HEK293 (cell line): ENCODE results near the gene BTRC.
"Not testable (repeated sequence)": the region's sequence is repeated elsewhere in the genome, so short reads cannot be mapped to it uniquely, and the experiment has no call there.

Experiments
- CTCF ChIA-PET: fragments of 350-600 bp; formaldehyde crosslinking; extraction: SDS; loops from one replicate; lab custom pipeline; 2021; ENCODE audit warnings: antibody characterized with exemption; lab: Yijun Ruan, JAX
- POLR2A ChIA-PET: fragments of 300-600 bp; formaldehyde crosslinking; extraction: SDS; loops from one replicate; lab custom pipeline; 2020; ENCODE audit warnings: antibody characterized with exemption, inconsistent platforms; lab: Yijun Ruan, JAX
- H3K27ac ChIP-seq: fragments of 200-500 bp; sonication (Bioruptor generic); 2 replicates; pipeline ENCODE4 v1.5.1; 2014; ENCODE audit warnings: low read depth, low read length, control low read depth, inconsistent platforms; ENCODE audit errors: extremely low read depth
- H3K36me3 ChIP-seq, 2 experiments: fragments of 200-500 bp in 1 of 2; sonication (Bioruptor generic) in 1 of 2; 1 replicate in 1 of 2; 2 replicates in 1 of 2; pipeline ENCODE4 v1.5.1; 2014 to 2017; ENCODE audit warnings: inconsistent platforms in 2 of 2, low read length in 2 of 2; ENCODE audit not compliant: control insufficient read depth in 2 of 2, insufficient read depth in 1 of 2
- H3K4me1 ChIP-seq: fragments of 200-500 bp; sonication (Bioruptor generic); 2 replicates; pipeline ENCODE4 v1.5.1; 2014; ENCODE audit warnings: mild to moderate bottlenecking, low read length, inconsistent platforms; ENCODE audit not compliant: control insufficient read depth, insufficient read depth
- H3K4me3 ChIP-seq: 2 replicates; pipeline ENCODE4 v1.5.1; 2011; ENCODE audit warnings: low read depth, mild to moderate bottlenecking, control low read depth, low read length, moderate library complexity
- H3K9me3 ChIP-seq: fragments of 200-500 bp; sonication (Bioruptor generic); 2 replicates; pipeline ENCODE4 v1.5.1; 2014; ENCODE audit warnings: low read depth, low read length, inconsistent platforms; ENCODE audit not compliant: control insufficient read depth, insufficient read depth
- AEBP2 ChIP-seq: fragments of 450-650 bp; formaldehyde crosslinking; IDR thresholded peaks from 2 replicates; pipeline ENCODE4 v1.5.1; 2016; ENCODE audit warnings: missing biosample characterization, missing genetic modification characterization, borderline replicate concordance
- GLIS2 ChIP-seq: fragments of 450-650 bp; formaldehyde crosslinking; IDR thresholded peaks from 2 replicates; pipeline ENCODE4 v1.5.1; 2016; ENCODE audit warnings: missing biosample characterization, missing genetic modification characterization
- KLF1 ChIP-seq: fragments of 450-650 bp; formaldehyde crosslinking; IDR thresholded peaks from 2 replicates; pipeline ENCODE4 v1.5.1; 2016; ENCODE audit warnings: missing biosample characterization, missing genetic modification characterization
- KLF10 ChIP-seq: fragments of 450-650 bp; IDR thresholded peaks from 2 replicates; pipeline ENCODE4 v1.5.1; 2018; ENCODE audit warnings: missing biosample characterization, mild to moderate bottlenecking, missing genetic modification characterization
- PRDM6 ChIP-seq: fragments of 450-650 bp; formaldehyde crosslinking; IDR thresholded peaks from 2 replicates; pipeline ENCODE4 v1.5.1; 2017; ENCODE audit warnings: missing biosample characterization, missing genetic modification characterization
- SETDB1 ChIP-seq: IDR thresholded peaks from one replicate; pipeline ENCODE4 v1.6.1; 2017; ENCODE audit warnings: mild to moderate bottlenecking, low read length, moderate library complexity, mixed read lengths; ENCODE audit not compliant: insufficient read length
- TCF7L2 ChIP-seq: IDR thresholded peaks from 2 replicates; pipeline ENCODE4 v1.6.1; 2011; ENCODE audit warnings: low read depth, mild to moderate bottlenecking, inconsistent platforms, low read length, moderate library complexity, borderline replicate concordance
- ZBTB7A ChIP-seq: fragments of 450-650 bp; formaldehyde crosslinking; IDR thresholded peaks from 2 replicates; pipeline ENCODE4 v1.5.1; 2016; ENCODE audit warnings: low read depth, missing biosample characterization, missing genetic modification characterization
- ZFP69B ChIP-seq: fragments of 450-650 bp; formaldehyde crosslinking; IDR thresholded peaks from 2 replicates; pipeline ENCODE4 v1.5.1; 2016; ENCODE audit warnings: missing biosample characterization, missing genetic modification characterization
- ZIC2 ChIP-seq: fragments of 450-650 bp; formaldehyde crosslinking; IDR thresholded peaks from 2 replicates; pipeline ENCODE4 v1.5.1; 2016; ENCODE audit warnings: missing biosample characterization, missing genetic modification characterization
- ZNF121 ChIP-seq: fragments of 450-650 bp; formaldehyde crosslinking; IDR thresholded peaks from 2 replicates; pipeline ENCODE4 v1.5.1; 2016; ENCODE audit warnings: missing biosample characterization, missing genetic modification characterization
- ZNF16 ChIP-seq: fragments of 450-650 bp; formaldehyde crosslinking; IDR thresholded peaks from 2 replicates; pipeline ENCODE4 v1.5.1; 2016; ENCODE audit warnings: low read depth, missing biosample characterization, missing genetic modification characterization
- ZNF24 ChIP-seq: fragments of 450-650 bp; formaldehyde crosslinking; IDR thresholded peaks from 2 replicates; pipeline ENCODE4 v1.5.1; 2016; ENCODE audit warnings: missing biosample characterization, missing genetic modification characterization
- ZNF335 ChIP-seq: fragments of 450-650 bp; formaldehyde crosslinking; conservative IDR thresholded peaks from 2 replicates; pipeline ENCODE4 v1.5.1; 2016; ENCODE audit warnings: missing biosample characterization, missing genetic modification characterization
- ZNF398 ChIP-seq: fragments of 450-650 bp; formaldehyde crosslinking; IDR thresholded peaks from 2 replicates; pipeline ENCODE4 v1.5.1; 2017; ENCODE audit warnings: missing biosample characterization, missing genetic modification characterization
- ZNF549 ChIP-seq: fragments of 450-650 bp; IDR thresholded peaks from 2 replicates; pipeline ENCODE4 v1.5.1; 2018; ENCODE audit warnings: missing biosample characterization, missing genetic modification characterization, mild to moderate bottlenecking, inconsistent platforms, moderate library complexity
- ZNF560 ChIP-seq: fragments of 450-650 bp; formaldehyde crosslinking; IDR thresholded peaks from 2 replicates; pipeline ENCODE4 v1.5.1; 2017; ENCODE audit warnings: missing biosample characterization, missing genetic modification characterization, borderline replicate concordance
- ZNF580 ChIP-seq: fragments of 450-650 bp; formaldehyde crosslinking; IDR thresholded peaks from 2 replicates; pipeline ENCODE4 v1.5.1; 2016; ENCODE audit warnings: missing biosample characterization, missing genetic modification characterization
- ZNF621 ChIP-seq: fragments of 450-650 bp; formaldehyde crosslinking; IDR thresholded peaks from 2 replicates; pipeline ENCODE4 v1.5.1; 2017; ENCODE audit warnings: missing biosample characterization, missing genetic modification characterization
- ZNF692 ChIP-seq: fragments of 450-650 bp; formaldehyde crosslinking; IDR thresholded peaks from 2 replicates; pipeline ENCODE4 v1.5.1; 2016; ENCODE audit warnings: missing biosample characterization, missing genetic modification characterization
- ZSCAN4 ChIP-seq: fragments of 450-650 bp; formaldehyde crosslinking; IDR thresholded peaks from 2 replicates; pipeline ENCODE4 v1.5.1; 2017; ENCODE audit warnings: missing biosample characterization, missing genetic modification characterization

Gene BTRC

GRCh38 chr10:101588879-101589278 is 234.9 kb downstream of the BTRC start:
- Histone ChIP-seq H3K4me3 (peak overlapping the region; percentile 70), H3K36me3 (peaks cover 0 to 22% of the 10 kb centered on the region in 2 experiments; a peak in 1 of 3 replicates), H3K27ac (no peak overlapping the region), H3K9me3 (no peaks in the 10 kb centered on the region), H3K4me1 (peaks cover 8% of the 10 kb centered on the region)
- POLR2A ChIA-PET: interaction anchor here (0.6 to 1.3 kb wide), 2 partner anchors 9 to 444 kb away, joined by 3 read pairs; no protein-coding TSS in a partner anchor
- TF ChIP-seq ZNF692 (tag by site-specific recombination): 0 out of 2 replicates have a peak, but pooled peaks have one; percentile 26
- TF ChIP-seq ZIC2 (tag by site-specific recombination): 0 out of 2 replicates have a peak, but pooled peaks have one; percentile 35
- TF ChIP-seq SETDB1: no peak
- peak; percentile 80 for TF ChIP-seq ZNF335 (tag by site-specific recombination)
- no peak for TF ChIP-seq AEBP2 (tag by site-specific recombination)
- TF ChIP-seq TCF7L2: no peak
- TF ChIP-seq PRDM6: no peak
- TF ChIP-seq GLIS2 (tag by site-specific recombination): 0 out of 2 replicates have a peak, but pooled peaks have one; percentile 29
- no peak for TF ChIP-seq KLF1 (tag by site-specific recombination)
- TF ChIP-seq ZFP69B (tag by site-specific recombination): 0 out of 2 replicates have a peak, but pooled peaks have one; percentile 22
- no peak for TF ChIP-seq ZNF121 (tag by site-specific recombination)
- CTCF ChIA-PET: interaction anchor here (0.6 to 2.7 kb wide), 3 partner anchors 192 to 540 kb away, joined by 3 to 16 read pairs (median 5); no protein-coding TSS in a partner anchor

- POLR2A ChIA-PET, H3K4me3 ChIP-seq, H3K9me3 ChIP-seq, H3K27ac ChIP-seq, H3K36me3 ChIP-seq: not testable (repeated sequence)
- CTCF ChIA-PET: interaction anchor here (0.6 to 2.6 kb wide), 3 partner anchors 9 to 379 kb away, joined by 3 to 12 read pairs (median 5); no protein-coding TSS in a partner anchor
- H3K4me1 ChIP-seq: peaks cover 17% of the 10 kb centered on the region
These were observed 239.4 kb downstream of the BTRC start for GRCh38 chr10:101593331-101593730.

- ChIA-PET POLR2A (no interaction called here), CTCF (interaction anchor here (0.5 to 1.7 kb wide), 7 partner anchors 13 to 792 kb away, joined by 3 to 8 read pairs (median 3); no protein-coding TSS in a partner anchor)
- Histone ChIP-seq H3K36me3 (peaks cover 0 to 10% of the 10 kb centered on the region in 2 experiments; a peak in 1 of 3 replicates), H3K9me3 (no peaks in the 10 kb centered on the region), H3K4me3 (no peak overlapping the region), H3K4me1 (peaks cover 11% of the 10 kb centered on the region; the same call in 1 of the 2 replicates), H3K27ac (peak overlapping the region; percentile 8; the same call in 1 of the 2 replicates)
- TF ChIP-seq ZNF398: no peak
- no peak for TF ChIP-seq ZNF621
- TF ChIP-seq ZNF16 (tag by site-specific recombination): no peak
- TF ChIP-seq ZSCAN4 (tag by site-specific recombination): no peak
- peak; percentile 37 for TF ChIP-seq KLF10 (tag by site-specific recombination)
- no peak for TF ChIP-seq ZNF580 (tag by site-specific recombination)
- no peak for TF ChIP-seq ZBTB7A (tag by site-specific recombination)
- TF ChIP-seq ZNF560: no peak
- peak; percentile 67; the same call in 1 of the 2 replicates for TF ChIP-seq ZNF24 (tag by site-specific recombination)
- TF ChIP-seq ZNF549: no peak
These were observed 241.8 kb downstream of the BTRC start for GRCh38 chr10:101595591-101596433.
